HG03558 (cell line): Measurements from ENCODE around the gene NID1.
"Not testable (repeated sequence)": the region's sequence is repeated elsewhere in the genome, so short reads cannot be mapped to it uniquely, and the experiment has no call there.

Experiments
- ATAC-seq: cut with Tn5 transposase; IDR thresholded peaks from one replicate; pipeline ENCODE4 v1.9.1; 2021; ENCODE audit warnings: moderate number of reproducible peaks; ENCODE audit not compliant: unreplicated experiment; ENCODE audit errors: extremely low read depth

The NID1 gene

GRCh38 chr1:235942625-235942934, 122.3 kb downstream of the NID1 start:
- ATAC-seq: no peak

- no peak for ATAC-seq
Observed at GRCh38 chr1:235941876-235942624, 122.8 kb downstream of the NID1 start.

- ATAC-seq: no peak
Observed at GRCh38 chr1:235940285-235940684, 124.6 kb downstream of the NID1 start.

- ATAC-seq: no peak
Observed at GRCh38 chr1:235939480-235939775, 125.5 kb downstream of the NID1 start.

- ATAC-seq: no peak
Observed at GRCh38 chr1:235938709-235939479, 126.0 kb downstream of the NID1 start.

- no peak for ATAC-seq
Observed at GRCh38 chr1:235937123-235937522, 127.8 kb downstream of the NID1 start.

- no peak for ATAC-seq
Observed at GRCh38 chr1:235935235-235936225, 129.4 kb downstream of the NID1 start.

GRCh38 chr1:235933766-235934116, 131.1 kb downstream of the NID1 start:
- no peak for ATAC-seq

GRCh38 chr1:235933017-235933765, 131.7 kb downstream of the NID1 start:
- ATAC-seq: no peak

- no peak for ATAC-seq
Observed at GRCh38 chr1:235932090-235932510, 132.8 kb downstream of the NID1 start.

GRCh38 chr1:235931171-235931738, 133.6 kb downstream of the NID1 start:
- ATAC-seq: no peak

GRCh38 chr1:235930543-235930942, 134.3 kb downstream of the NID1 start:
- ATAC-seq: no peak

GRCh38 chr1:235929216-235929615, 135.7 kb downstream of the NID1 start:
- ATAC-seq: no peak

- ATAC-seq: no peak
Observed at GRCh38 chr1:235928197-235928596, 136.7 kb downstream of the NID1 start.

GRCh38 chr1:235927551-235927950, 137.3 kb downstream of the NID1 start:
- ATAC-seq: not testable (repeated sequence)
